BLaER1 treated with 17β-estradiol and CSF1 and Interleukin-3, amounts not matched to agents 10 nM and 100 nM (cell line): Measurements from ENCODE around the gene PASK.
"Not testable (repeated sequence)": the region's sequence is repeated elsewhere in the genome, so short reads cannot be mapped to it uniquely, and the experiment has no call there.

ENCODE experiments used
- H3K27ac ChIP-seq, 11 experiments: shearing (Covaris generic); formaldehyde crosslinking; 2 replicates each; pipeline ENCODE4 v1.8.1; 2022
- H3K27me3 ChIP-seq, 11 experiments: shearing (Covaris generic); formaldehyde crosslinking; 2 replicates each; pipeline ENCODE4 v1.8.1; 2022
- H3K36me3 ChIP-seq, 11 experiments: shearing (Covaris generic); formaldehyde crosslinking; 2 replicates each; pipeline ENCODE4 v1.8.1; 2022
- H3K4me1 ChIP-seq, 10 experiments: shearing (Covaris generic); formaldehyde crosslinking; 2 replicates each; pipeline ENCODE4 v1.8.1; 2022
- H3K4me2 ChIP-seq, 11 experiments: shearing (Covaris generic); formaldehyde crosslinking; 2 replicates each; pipeline ENCODE4 v1.8.1; 2022
- H3K4me3 ChIP-seq, 10 experiments: shearing (Covaris generic); formaldehyde crosslinking; 2 replicates each; pipeline ENCODE4 v1.8.1; 2022
- H3K9ac ChIP-seq, 11 experiments: shearing (Covaris generic); formaldehyde crosslinking; 2 replicates each; pipeline ENCODE4 v1.8.1; 2022
- H3K9me3 ChIP-seq, 11 experiments: shearing (Covaris generic); formaldehyde crosslinking; replicated peaks in 1 of 11; 2 replicates each; pipeline ENCODE4 v1.8.1; 2022
- H4K20me1 ChIP-seq, 11 experiments: shearing (Covaris generic); formaldehyde crosslinking; 2 replicates each; pipeline ENCODE4 v1.8.1; 2022
- Cebpa-rat ChIP-seq, 11 experiments: shearing (Covaris generic); IDR thresholded peaks; 2 replicates each; pipeline ENCODE4 v1.8.1; 2022

Gene PASK

DNA sequence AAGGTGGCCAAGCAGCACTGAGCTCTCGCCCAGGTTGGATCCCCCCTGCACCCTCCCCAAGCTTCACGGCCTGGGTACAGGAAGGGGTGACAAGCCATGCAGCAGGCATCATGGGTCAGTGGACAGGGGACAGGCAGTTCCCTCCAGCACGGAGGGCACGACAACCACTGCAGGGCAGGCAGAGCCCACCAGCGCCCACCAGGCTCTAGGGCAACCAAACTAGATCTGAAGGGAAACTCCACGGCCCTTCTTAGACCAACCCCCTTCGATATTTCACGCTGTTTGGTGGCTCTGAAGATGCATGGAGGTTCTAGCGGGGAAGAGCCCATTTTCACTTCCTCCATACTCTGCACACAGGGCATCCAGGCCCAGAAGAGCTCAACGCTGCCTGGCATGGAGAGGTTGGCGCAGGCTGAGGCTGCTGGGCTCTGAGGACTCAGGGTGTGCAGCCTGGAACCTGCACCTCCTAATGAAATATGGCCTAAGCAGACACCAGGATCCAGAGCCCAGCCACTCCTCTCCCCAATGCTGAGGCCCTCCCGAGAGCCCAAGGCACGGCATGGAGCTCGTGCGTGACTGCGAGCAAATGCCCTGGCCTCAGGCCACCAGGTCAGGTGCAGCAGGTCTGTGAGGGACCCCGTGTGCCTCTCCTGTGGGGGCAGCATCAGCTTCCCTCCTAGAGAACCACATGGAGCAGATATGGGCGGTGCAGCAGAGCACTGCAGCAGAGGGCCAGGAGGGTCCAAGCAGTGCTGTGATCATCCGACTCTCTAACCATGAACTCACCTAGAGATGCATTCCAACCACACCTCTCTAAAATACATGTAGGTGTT, 38.4 kb downstream of the PASK start:
- Histone ChIP-seq H3K9ac (peak overlapping the region in 3 of 11 experiments; percentile 35 to 38 (median 37); a peak in 3 of 22 replicates), H3K27me3 (no peaks in the 10 kb centered on the region), H3K9me3 (no peaks in the 10 kb centered on the region), H3K27ac (peak overlapping the region in 5 of 11 experiments; percentile 7 to 38 (median 25); a peak in 5 of 22 replicates), H3K4me1 (peaks cover 25 to 64% (median 44%) of the 10 kb centered on the region in 10 experiments), H3K4me3 (no peak overlapping the region), H3K4me2 (peak overlapping the region; percentile 12 to 70 (median 59); a peak in 21 of 22 replicates), H3K36me3 (peaks cover 11 to 71% (median 50%) of the 10 kb centered on the region in 11 experiments; a peak in 20 of 22 replicates), H4K20me1 (peaks cover 0 to 7% (median 0%) of the 10 kb centered on the region in 11 experiments; a peak in 2 of 22 replicates)
- TF ChIP-seq Cebpa-rat (IDR thresholded peaks at IDR 0.05): no peak

- Histone ChIP-seq H3K9me3 (no peaks in the 10 kb centered on the region), H3K27me3 (no peaks in the 10 kb centered on the region), H4K20me1 (peaks cover 0 to 7% (median 0%) of the 10 kb centered on the region in 11 experiments; a peak in 1 of 22 replicates), H3K4me2 (peak overlapping the region; percentile 12 to 70 (median 59); a peak in 20 of 22 replicates), H3K9ac (peak overlapping the region in 2 of 11 experiments; percentile 13 to 25; a peak in 2 of 22 replicates), H3K4me1 (peaks cover 25 to 71% (median 51%) of the 10 kb centered on the region in 10 experiments), H3K27ac (peak overlapping the region in 5 of 11 experiments; percentile 7 to 38 (median 22); a peak in 5 of 22 replicates), H3K4me3 (no peak overlapping the region), H3K36me3 (peaks cover 8 to 65% (median 44%) of the 10 kb centered on the region in 11 experiments; a peak in 20 of 22 replicates)
- no peak for TF ChIP-seq Cebpa-rat (IDR thresholded peaks at IDR 0.05)
These were observed 39.1 kb downstream of the PASK start for GRCh38 chr2:241110089-241110606.

- peak overlapping the region; percentile 51 to 81 (median 65) for H3K4me2 ChIP-seq
- TF ChIP-seq Cebpa-rat (IDR thresholded peaks at IDR 0.05): no peak
- H3K9ac ChIP-seq: no peak overlapping the region
These were observed 39.8 kb downstream of the PASK start for GRCh38 chr2:241109210-241110088.

GRCh38 chr2:241108271-241109209, 40.7 kb downstream of the PASK start:
- H3K27ac ChIP-seq: peak overlapping the region in 10 of 11 experiments; percentile 22 to 73 (median 58); a peak in 18 of 22 replicates
- no peak overlapping the region for H3K4me3 ChIP-seq
- H3K4me1 ChIP-seq: peaks cover 26 to 77% (median 56%) of the 10 kb centered on the region in 10 experiments
- H3K36me3 ChIP-seq: peaks cover 0 to 49% (median 28%) of the 10 kb centered on the region in 11 experiments; a peak in 14 of 22 replicates
- H3K4me2 ChIP-seq: peak overlapping the region; percentile 46 to 81 (median 63)
- TF ChIP-seq Cebpa-rat (IDR thresholded peaks at IDR 0.05): no peak
- H3K9ac ChIP-seq: peak overlapping the region in 1 of 11 experiments; percentile 18; a peak in 2 of 22 replicates
- H3K9me3 ChIP-seq: no peaks in the 10 kb centered on the region
- no peaks in the 10 kb centered on the region for H3K27me3 ChIP-seq
- peaks cover 0 to 7% (median 0%) of the 10 kb centered on the region in 11 experiments; a peak in 1 of 22 replicates for H4K20me1 ChIP-seq

More at GRCh38 chr2:241109210-241110088, 39.8 kb downstream of the PASK start:
- Histone ChIP-seq H3K9me3 (no peaks in the 10 kb centered on the region), H3K27ac (peak overlapping the region in 8 of 11 experiments; percentile 35 to 73 (median 64); a peak in 13 of 22 replicates), H3K36me3 (peaks cover 2 to 58% (median 37%) of the 10 kb centered on the region in 11 experiments; a peak in 18 of 22 replicates), H3K4me1 (peaks cover 25 to 72% (median 52%) of the 10 kb centered on the region in 10 experiments), H3K4me3 (no peak overlapping the region), H4K20me1 (peaks cover 0 to 7% (median 0%) of the 10 kb centered on the region in 11 experiments; a peak in 1 of 22 replicates), H3K27me3 (no peaks in the 10 kb centered on the region)

- H3K9ac ChIP-seq: no peak overlapping the region
- no peak overlapping the region for H3K4me3 ChIP-seq
- no peak overlapping the region; a peak in 2 of 22 replicates for H3K4me2 ChIP-seq
- peaks cover 0 to 7% (median 0%) of the 10 kb centered on the region in 11 experiments; a peak in 1 of 22 replicates for H4K20me1 ChIP-seq
- no peak for TF ChIP-seq Cebpa-rat (IDR thresholded peaks at IDR 0.05)
- no peak overlapping the region for H3K27ac ChIP-seq
- H3K36me3 ChIP-seq: peaks cover 0 to 36% (median 25%) of the 10 kb centered on the region in 11 experiments; a peak in 12 of 22 replicates
- H3K27me3 ChIP-seq: no peaks in the 10 kb centered on the region
- peaks cover 34 to 82% (median 63%) of the 10 kb centered on the region in 10 experiments for H3K4me1 ChIP-seq
- H3K9me3 ChIP-seq: no peaks in the 10 kb centered on the region
These were observed 42.1 kb downstream of the PASK start for GRCh38 chr2:241107031-241107783.

DNA sequence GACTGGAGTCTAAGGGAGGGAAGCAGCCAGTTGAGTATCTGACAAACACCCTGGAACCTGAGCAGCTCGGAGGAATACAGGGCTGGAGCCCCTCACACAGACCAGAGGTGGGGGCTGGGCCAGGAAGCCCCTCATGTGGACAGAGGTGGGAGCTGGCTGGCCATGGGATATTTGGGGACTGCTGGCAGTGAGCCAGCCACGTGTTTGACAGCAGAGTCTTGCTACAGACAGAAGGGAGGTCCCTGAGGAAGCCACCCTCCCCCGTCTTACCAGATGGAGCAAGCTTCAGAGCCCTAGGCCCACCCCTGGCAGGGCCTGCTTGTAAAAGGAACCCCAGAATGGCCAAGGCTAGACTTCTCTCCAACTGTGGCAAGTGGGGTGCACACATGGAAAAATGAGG, 43.6 kb downstream of the PASK start:
- Histone ChIP-seq H3K4me1 (peaks cover 38 to 75% (median 59%) of the 10 kb centered on the region in 10 experiments), H3K4me2 (peak overlapping the region in 8 of 11 experiments; percentile 10 to 65 (median 54); a peak in 16 of 22 replicates), H3K27ac (peak overlapping the region in 4 of 11 experiments; percentile 39 to 60 (median 53); a peak in 8 of 22 replicates)

DNA sequence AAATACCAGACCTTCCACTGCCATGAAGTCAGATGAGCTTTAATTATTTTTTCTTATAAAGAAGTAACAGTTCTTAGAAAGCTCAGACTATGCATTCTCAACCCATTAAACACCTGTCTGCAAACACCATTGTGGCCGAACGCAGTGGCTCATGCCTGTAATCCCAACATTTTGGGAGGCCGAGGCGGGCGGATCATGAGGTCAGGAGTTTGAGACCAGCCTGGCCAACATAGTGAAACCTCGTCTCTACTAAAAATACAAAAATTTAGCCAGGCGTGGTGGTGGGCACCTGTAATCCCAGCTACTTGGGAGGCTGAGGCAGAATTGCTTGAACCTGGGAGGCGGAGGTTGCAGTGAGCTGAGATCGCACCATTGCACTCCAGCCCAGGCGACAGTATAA, 44.7 kb downstream of the PASK start:
- peaks cover 41 to 74% (median 57%) of the 10 kb centered on the region in 10 experiments for H3K4me1 ChIP-seq
- H3K27me3 ChIP-seq: not testable (repeated sequence)

More for the DNA sequence above, 43.6 kb downstream of the PASK start:
- Histone ChIP-seq H3K9ac (peak overlapping the region in 4 of 11 experiments; percentile 10 to 52 (median 35); a peak in 4 of 22 replicates), H3K36me3 (peaks cover 0 to 27% (median 21%) of the 10 kb centered on the region in 11 experiments; a peak in 13 of 22 replicates), H3K4me3 (no peak overlapping the region), H3K9me3 (no peaks in the 10 kb centered on the region), H4K20me1 (peaks cover 0 to 2% (median 0%) of the 10 kb centered on the region in 11 experiments; a peak in 2 of 22 replicates), H3K27me3 (no peaks in the 10 kb centered on the region)
- TF ChIP-seq Cebpa-rat (IDR thresholded peaks at IDR 0.05): no peak

More for the DNA sequence above, 44.7 kb downstream of the PASK start:
- H3K27ac ChIP-seq, H3K4me2 ChIP-seq, H3K9me3 ChIP-seq, H4K20me1 ChIP-seq, H3K4me3 ChIP-seq, H3K9ac ChIP-seq: not testable (repeated sequence)
- H3K36me3 ChIP-seq: peaks cover 10 to 37% (median 25%) of the 10 kb centered on the region in 11 experiments
